Measurements from ENCODE around the gene DNAJA2.
"Not testable (repeated sequence)": the region's sequence is repeated elsewhere in the genome, so short reads cannot be mapped to it uniquely, and the experiment has no call there.

Gene DNAJA2

DNA sequence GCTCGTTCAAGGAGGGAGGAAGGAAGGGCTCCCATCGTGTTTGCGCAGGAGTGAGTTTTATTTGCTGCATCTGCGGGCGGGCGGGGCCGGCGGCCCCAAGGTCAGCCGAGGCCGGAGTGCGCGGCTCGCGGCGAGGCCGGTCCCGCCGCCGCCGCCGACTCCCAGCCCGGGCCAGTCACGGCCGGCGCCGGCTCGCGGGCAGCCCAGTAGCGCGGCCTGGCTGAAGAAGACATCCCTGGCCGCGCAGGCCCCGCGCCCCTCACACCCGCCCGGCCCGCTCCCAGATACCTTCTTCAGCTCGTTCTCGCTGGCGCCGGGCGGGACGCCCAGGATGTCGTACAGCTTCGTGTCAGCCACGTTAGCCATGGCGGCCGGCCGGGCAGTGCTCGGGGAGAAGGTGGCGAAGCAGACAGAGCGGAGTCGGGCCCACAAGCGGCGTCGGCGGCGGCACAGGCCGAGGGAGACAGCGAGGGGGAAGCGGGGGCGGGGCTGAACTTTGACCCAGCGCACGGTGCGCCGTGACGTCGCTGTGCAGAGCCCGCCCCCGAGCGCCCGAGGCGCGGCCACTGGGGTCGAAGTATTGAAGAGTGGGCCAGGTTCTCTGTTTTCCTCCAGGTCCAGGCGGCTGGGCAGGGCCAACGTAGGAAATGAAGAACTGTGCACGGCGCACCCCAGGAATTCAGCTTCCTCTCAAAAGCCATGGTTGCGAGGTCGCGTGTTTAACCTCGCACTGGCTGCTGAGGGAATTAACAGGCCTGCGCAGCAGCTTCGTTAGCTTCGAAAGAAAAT lies at the start of gene DNAJA2:
Gene DNAJA2, minus strand, starts transcription at position 468 of the 789 bp plus-strand sequence. Its CDS starts 102 bp downstream, at position 366.
- H3K27ac ChIP-seq (ENCODE audit: low read depth, low read length) = peak within 1 kb of the TSS; percentile 83
- H3K4me3 ChIP-seq (ENCODE audit: low read depth, low read length) = peak within 1 kb of the TSS; percentile 87
- H3K27me3 ChIP-seq (ENCODE audit: insufficient read depth, low read length) = no peaks in the 10 kb centered on the region
- H3K4me1 ChIP-seq (ENCODE audit: control insufficient read depth, insufficient read depth, low read length, unreplicated experiment) = peaks cover 19% of the 10 kb centered on the region
- peak within 1 kb of the TSS; percentile 84 for H2AFZ ChIP-seq (ENCODE audit: low read length, unreplicated experiment)
- H3K36me3 ChIP-seq (ENCODE audit: insufficient read depth, low read length) = peaks cover 16% of the 10 kb centered on the region
- peaks cover 55% of the 10 kb centered on the region for H3K79me2 ChIP-seq (ENCODE audit: control insufficient read depth, insufficient read depth, low read length, unreplicated experiment)

DNA sequence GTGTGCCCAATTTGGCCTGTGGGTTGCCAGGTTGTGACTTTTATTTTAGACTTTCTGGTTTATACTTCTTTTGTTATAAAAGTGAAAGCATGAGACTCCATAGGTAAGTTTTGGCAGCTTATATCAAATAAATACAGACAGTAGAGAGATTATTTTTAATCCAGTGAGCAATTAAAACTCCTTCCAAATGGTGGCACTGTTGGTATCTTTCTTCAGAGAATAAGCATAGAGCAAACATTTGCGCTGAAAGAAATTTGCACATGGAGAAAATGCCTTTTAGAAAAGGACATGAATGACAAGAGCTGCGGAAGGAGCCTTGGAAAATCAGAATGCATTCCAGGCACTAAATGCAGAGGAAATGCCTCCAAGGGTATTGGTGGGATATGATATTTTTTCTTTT lies 46.1 kb upstream of the DNAJA2 start:
- Histone ChIP-seq H3K27ac (ENCODE audit: low read depth, low read length) (no peak overlapping the region), H2AFZ (ENCODE audit: low read length, unreplicated experiment) (no peak overlapping the region), H3K27me3 (ENCODE audit: insufficient read depth, low read length) (no peaks in the 10 kb centered on the region), H3K36me3 (ENCODE audit: insufficient read depth, low read length) (no peaks in the 10 kb centered on the region), H3K79me2 (ENCODE audit: control insufficient read depth, insufficient read depth, low read length, unreplicated experiment) (no peaks in the 10 kb centered on the region), H3K4me1 (ENCODE audit: control insufficient read depth, insufficient read depth, low read length, unreplicated experiment) (peaks cover 7% of the 10 kb centered on the region), H3K4me3 (ENCODE audit: low read depth, low read length) (no peak overlapping the region)

DNA sequence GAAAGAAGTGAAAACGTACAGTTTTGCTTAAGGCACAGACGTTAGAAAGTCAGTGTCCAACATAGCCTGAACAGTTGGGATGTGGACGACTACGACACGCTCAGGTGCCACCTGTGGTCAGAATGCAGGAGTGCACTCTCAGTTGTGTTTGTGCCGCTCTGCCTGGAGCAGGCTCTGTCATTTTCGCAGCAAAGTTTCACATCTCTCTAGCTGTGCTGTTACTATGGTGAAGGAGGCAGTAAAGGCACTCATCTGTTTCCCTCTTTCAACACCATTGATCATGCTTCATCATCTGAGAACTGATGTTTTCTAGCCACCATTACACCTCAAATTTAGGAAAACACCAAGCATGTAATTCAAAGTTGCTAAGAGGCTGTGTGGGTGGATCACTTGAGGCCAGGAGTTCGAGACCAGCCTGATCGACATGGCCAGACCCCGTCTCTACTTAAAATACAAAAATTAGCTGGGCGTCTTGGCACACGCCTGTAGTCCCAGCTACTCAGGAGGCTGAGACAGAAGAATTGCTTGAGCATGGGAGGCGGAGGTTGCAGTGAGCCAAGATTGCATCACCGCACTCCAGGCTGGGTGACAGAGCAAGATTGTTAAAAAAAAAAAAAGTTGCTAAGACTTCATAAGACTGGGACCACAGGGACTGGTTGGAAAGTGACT lies 44.9 kb upstream of the DNAJA2 start:
- Histone ChIP-seq H3K4me3 (ENCODE audit: low read depth, low read length) (no peak overlapping the region), H3K79me2 (ENCODE audit: control insufficient read depth, insufficient read depth, low read length, unreplicated experiment) (no peaks in the 10 kb centered on the region), H2AFZ (ENCODE audit: low read length, unreplicated experiment) (no peak overlapping the region), H3K36me3 (ENCODE audit: insufficient read depth, low read length) (no peaks in the 10 kb centered on the region), H3K27me3 (ENCODE audit: insufficient read depth, low read length) (no peaks in the 10 kb centered on the region), H3K4me1 (ENCODE audit: control insufficient read depth, insufficient read depth, low read length, unreplicated experiment) (peaks cover 7% of the 10 kb centered on the region), H3K27ac (ENCODE audit: low read depth, low read length) (no peak overlapping the region)

DNA sequence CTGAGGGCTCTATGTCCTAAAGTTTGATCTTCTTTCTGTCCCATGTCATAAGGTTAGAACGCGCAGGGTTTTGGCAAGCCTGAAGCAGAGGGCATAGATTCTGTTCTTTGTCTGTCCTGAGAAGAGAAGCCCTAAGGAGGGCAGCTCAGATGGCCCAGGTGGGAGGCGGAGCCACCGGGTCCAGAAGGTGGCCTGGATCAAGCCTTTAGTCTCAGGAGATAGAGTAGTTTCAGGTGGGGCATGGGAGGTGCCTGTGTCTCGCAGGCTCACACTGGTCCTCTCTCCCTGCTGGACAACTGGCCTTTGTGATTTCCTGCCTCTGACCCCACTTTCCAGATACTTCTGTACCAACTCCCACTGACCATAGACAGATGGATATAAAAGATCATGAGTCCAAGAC lies 44.2 kb upstream of the DNAJA2 start:
- Histone ChIP-seq H3K79me2 (ENCODE audit: control insufficient read depth, insufficient read depth, low read length, unreplicated experiment) (no peaks in the 10 kb centered on the region), H3K4me1 (ENCODE audit: control insufficient read depth, insufficient read depth, low read length, unreplicated experiment) (peaks cover 7% of the 10 kb centered on the region), H3K27ac (ENCODE audit: low read depth, low read length) (no peak overlapping the region), H3K36me3 (ENCODE audit: insufficient read depth, low read length) (no peaks in the 10 kb centered on the region), H2AFZ (ENCODE audit: low read length, unreplicated experiment) (no peak overlapping the region), H3K4me3 (ENCODE audit: low read depth, low read length) (no peak overlapping the region), H3K27me3 (ENCODE audit: insufficient read depth, low read length) (no peaks in the 10 kb centered on the region)

DNA sequence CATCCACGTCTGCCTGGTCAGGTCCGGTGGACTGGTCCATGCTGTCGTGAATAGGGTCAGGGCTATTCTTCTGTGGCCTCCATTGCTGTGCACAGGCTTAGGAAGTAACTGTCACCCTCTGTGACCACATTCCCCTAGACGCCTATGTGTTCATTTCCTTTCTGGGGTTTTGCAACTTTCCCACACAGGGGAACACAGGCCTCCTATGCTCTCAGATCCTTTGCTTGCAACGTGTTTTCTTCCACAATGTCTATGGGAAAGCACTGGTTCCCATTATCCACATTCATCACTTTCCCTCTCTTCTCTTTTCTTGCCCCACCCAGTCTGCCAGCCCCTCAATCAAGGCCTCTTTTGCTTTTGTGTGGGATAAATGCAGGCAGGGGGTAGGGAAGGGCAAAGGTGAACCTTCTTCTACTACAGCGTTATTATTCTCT lies 43.2 kb upstream of the DNAJA2 start:
- Histone ChIP-seq H3K27ac (ENCODE audit: low read depth, low read length) (no peak overlapping the region), H3K79me2 (ENCODE audit: control insufficient read depth, insufficient read depth, low read length, unreplicated experiment) (no peaks in the 10 kb centered on the region), H3K27me3 (ENCODE audit: insufficient read depth, low read length) (no peaks in the 10 kb centered on the region), H2AFZ (ENCODE audit: low read length, unreplicated experiment) (no peak overlapping the region), H3K36me3 (ENCODE audit: insufficient read depth, low read length) (no peaks in the 10 kb centered on the region), H3K4me1 (ENCODE audit: control insufficient read depth, insufficient read depth, low read length, unreplicated experiment) (peaks cover 7% of the 10 kb centered on the region), H3K4me3 (ENCODE audit: low read depth, low read length) (no peak overlapping the region)

DNA sequence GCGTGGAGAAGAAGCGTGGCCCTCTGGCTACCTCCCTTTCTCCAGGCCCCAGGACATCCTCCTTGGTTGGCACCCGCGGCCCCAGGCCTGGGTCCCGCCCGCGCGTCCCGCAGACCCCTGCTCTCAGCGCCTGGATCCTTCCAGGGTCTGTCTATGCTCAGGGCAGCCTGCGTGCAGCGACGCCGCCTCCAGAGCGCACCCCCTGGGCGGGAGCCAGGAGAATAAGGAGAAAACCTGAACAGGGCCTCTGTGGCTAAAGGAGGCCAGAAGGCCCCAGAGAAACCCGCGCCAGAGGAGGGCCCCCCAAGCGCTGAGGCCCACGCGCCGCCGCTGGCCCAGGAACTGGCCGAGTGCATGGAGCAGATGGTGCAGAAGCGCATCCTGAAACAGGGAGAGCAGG lies 40.4 kb upstream of the DNAJA2 start:
- Histone ChIP-seq H3K4me3 (ENCODE audit: low read depth, low read length) (no peak overlapping the region), H3K4me1 (ENCODE audit: control insufficient read depth, insufficient read depth, low read length, unreplicated experiment) (peaks cover 7% of the 10 kb centered on the region), H2AFZ (ENCODE audit: low read length, unreplicated experiment) (no peak overlapping the region), H3K27me3 (ENCODE audit: insufficient read depth, low read length) (no peaks in the 10 kb centered on the region), H3K27ac (ENCODE audit: low read depth, low read length) (no peak overlapping the region), H3K79me2 (ENCODE audit: control insufficient read depth, insufficient read depth, low read length, unreplicated experiment) (no peaks in the 10 kb centered on the region), H3K36me3 (ENCODE audit: insufficient read depth, low read length) (no peaks in the 10 kb centered on the region)

DNA sequence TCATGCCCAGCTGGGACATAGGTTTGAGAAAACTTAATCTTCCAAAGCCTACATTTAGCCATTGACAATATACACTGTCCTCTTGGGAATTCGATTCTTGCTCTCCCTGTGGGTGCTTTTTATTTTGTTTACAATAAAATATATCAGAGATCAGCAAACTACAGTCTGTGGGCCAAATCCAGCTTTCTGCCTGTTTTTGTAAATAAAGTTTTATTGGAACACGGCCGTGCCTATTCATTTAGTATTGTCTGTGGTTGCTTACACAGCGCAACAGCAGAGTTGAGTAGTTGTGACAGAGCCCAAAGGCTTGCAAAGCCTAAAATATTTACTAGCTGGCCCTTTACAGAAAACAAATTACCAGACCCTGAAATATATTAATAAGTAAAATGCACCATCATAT lies 39.7 kb upstream of the DNAJA2 start:
- Histone ChIP-seq H2AFZ (ENCODE audit: low read length, unreplicated experiment) (no peak overlapping the region), H3K79me2 (ENCODE audit: control insufficient read depth, insufficient read depth, low read length, unreplicated experiment) (no peaks in the 10 kb centered on the region), H3K27ac (ENCODE audit: low read depth, low read length) (no peak overlapping the region), H3K27me3 (ENCODE audit: insufficient read depth, low read length) (no peaks in the 10 kb centered on the region), H3K36me3 (ENCODE audit: insufficient read depth, low read length) (no peaks in the 10 kb centered on the region), H3K4me1 (ENCODE audit: control insufficient read depth, insufficient read depth, low read length, unreplicated experiment) (peaks cover 13% of the 10 kb centered on the region), H3K4me3 (ENCODE audit: low read depth, low read length) (no peak overlapping the region)

DNA sequence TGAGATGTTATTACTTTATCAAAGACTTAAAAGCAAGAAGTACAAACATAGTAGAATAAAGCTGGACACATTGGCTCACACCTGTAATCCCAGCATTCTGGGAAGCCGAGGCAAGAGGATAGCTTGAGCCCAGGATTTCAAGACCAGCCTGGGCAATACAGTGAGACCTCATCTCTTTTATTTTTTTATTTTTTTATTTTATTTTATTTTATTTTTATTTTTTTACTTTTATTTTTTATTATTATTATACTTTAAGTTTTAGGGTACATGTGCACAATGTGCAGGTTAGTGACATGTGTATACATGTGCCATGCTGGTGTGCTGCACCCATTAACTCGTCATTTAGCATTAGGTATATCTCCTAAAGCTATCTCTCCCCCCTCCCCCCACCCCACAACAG lies 37.3 kb upstream of the DNAJA2 start:
- H3K27me3 ChIP-seq (ENCODE audit: insufficient read depth, low read length); H3K4me1 ChIP-seq (ENCODE audit: control insufficient read depth, insufficient read depth, low read length, unreplicated experiment); H3K27ac ChIP-seq (ENCODE audit: low read depth, low read length); H3K36me3 ChIP-seq (ENCODE audit: insufficient read depth, low read length); H3K4me3 ChIP-seq (ENCODE audit: low read depth, low read length); H3K79me2 ChIP-seq (ENCODE audit: control insufficient read depth, insufficient read depth, low read length, unreplicated experiment); H2AFZ ChIP-seq (ENCODE audit: low read length, unreplicated experiment): not testable (repeated sequence)

DNA sequence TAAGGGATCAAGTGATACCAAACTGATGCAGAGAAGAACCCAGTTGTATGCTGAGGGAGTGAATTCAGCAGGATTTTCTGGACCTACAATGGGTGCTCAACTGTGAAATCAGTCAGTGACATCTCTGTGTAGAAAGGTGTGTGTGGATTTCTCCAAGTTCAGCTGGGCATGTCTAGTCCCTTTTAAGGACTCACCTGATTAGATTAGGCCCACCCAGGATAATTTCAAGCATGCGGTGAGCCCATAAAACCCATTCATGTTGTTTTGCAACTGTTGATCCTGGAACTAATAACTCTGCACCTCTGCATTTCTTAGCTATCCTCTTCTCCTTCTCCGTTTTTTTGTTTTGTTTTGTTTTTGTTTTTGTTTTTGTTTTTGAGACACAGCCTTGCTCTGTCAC lies 35.1 kb upstream of the DNAJA2 start:
- Histone ChIP-seq H3K27ac (ENCODE audit: low read depth, low read length) (no peak overlapping the region), H3K27me3 (ENCODE audit: insufficient read depth, low read length) (no peaks in the 10 kb centered on the region), H3K4me1 (ENCODE audit: control insufficient read depth, insufficient read depth, low read length, unreplicated experiment) (peaks cover 6% of the 10 kb centered on the region), H3K79me2 (ENCODE audit: control insufficient read depth, insufficient read depth, low read length, unreplicated experiment) (no peaks in the 10 kb centered on the region), H3K4me3 (ENCODE audit: low read depth, low read length) (peak overlapping the region; percentile 18; the same call in 1 of the 2 replicates), H2AFZ (ENCODE audit: low read length, unreplicated experiment) (peak overlapping the region; percentile 97), H3K36me3 (ENCODE audit: insufficient read depth, low read length) (no peaks in the 10 kb centered on the region)

DNA sequence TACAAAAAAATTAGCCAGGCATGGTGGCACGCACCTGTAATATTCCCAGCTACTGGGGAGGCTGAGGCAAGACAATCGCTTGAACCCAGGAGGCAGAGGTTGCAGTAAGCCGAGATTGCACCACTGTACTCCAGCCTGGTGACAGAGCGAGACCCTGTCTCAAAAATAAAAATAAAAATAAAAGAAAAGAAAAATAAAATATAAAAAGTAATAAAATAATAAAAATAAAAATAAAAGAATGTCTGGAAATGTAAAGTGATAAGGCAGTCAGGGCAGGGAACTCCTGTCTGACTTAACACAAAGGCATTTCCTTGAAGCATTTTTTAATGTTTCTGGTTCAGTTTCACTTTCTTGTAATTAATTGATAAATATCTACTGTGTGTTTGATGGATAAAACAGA lies 34.7 kb upstream of the DNAJA2 start:
- H3K4me1 ChIP-seq (ENCODE audit: control insufficient read depth, insufficient read depth, low read length, unreplicated experiment) = peaks cover 6% of the 10 kb centered on the region
- H2AFZ ChIP-seq (ENCODE audit: low read length, unreplicated experiment) = peak overlapping the region; percentile 97

DNA sequence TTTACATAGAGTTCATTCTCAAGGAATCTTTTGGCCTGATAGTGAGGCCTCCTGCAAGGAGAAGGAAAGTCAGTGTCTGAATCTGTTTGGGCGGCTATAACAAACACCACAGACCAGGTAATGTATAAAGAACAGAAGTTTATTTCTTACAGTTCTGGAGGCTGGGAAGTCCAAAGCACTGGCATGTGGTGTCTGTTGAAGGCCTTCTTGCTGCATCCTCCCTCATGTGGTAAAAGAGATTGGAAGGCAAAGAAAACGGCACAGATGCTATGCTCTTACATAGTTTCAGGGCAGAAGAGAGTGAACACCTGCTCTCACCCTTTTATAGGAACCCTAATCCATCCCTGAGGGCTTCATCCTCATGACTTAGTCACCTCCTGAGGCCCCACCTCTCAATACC lies 31.2 kb upstream of the DNAJA2 start:
- Histone ChIP-seq H3K79me2 (ENCODE audit: control insufficient read depth, insufficient read depth, low read length, unreplicated experiment) (no peaks in the 10 kb centered on the region), H2AFZ (ENCODE audit: low read length, unreplicated experiment) (no peak overlapping the region), H3K27ac (ENCODE audit: low read depth, low read length) (no peak overlapping the region), H3K4me1 (ENCODE audit: control insufficient read depth, insufficient read depth, low read length, unreplicated experiment) (peaks cover 6% of the 10 kb centered on the region), H3K36me3 (ENCODE audit: insufficient read depth, low read length) (no peaks in the 10 kb centered on the region), H3K27me3 (ENCODE audit: insufficient read depth, low read length) (no peaks in the 10 kb centered on the region), H3K4me3 (ENCODE audit: low read depth, low read length) (no peak overlapping the region)

More for the DNA sequence above, 34.7 kb upstream of the DNAJA2 start:
- Histone ChIP-seq H3K36me3 (ENCODE audit: insufficient read depth, low read length) (no peaks in the 10 kb centered on the region), H3K27ac (ENCODE audit: low read depth, low read length) (no peak overlapping the region), H3K27me3 (ENCODE audit: insufficient read depth, low read length) (no peaks in the 10 kb centered on the region), H3K4me3 (ENCODE audit: low read depth, low read length) (peak overlapping the region; percentile 18; the same call in 1 of the 2 replicates), H3K79me2 (ENCODE audit: control insufficient read depth, insufficient read depth, low read length, unreplicated experiment) (no peaks in the 10 kb centered on the region)

Data from ACC112 (cell line).